ENCODE measurements around the gene IFT80.

Gene IFT80

GRCh38 chr3:160224811-160225175, 174.2 kb downstream of the IFT80 start:
- H3K27ac ChIP-seq: no peak overlapping the region
- ChIA-PET CTCF (interaction anchor here (0.7 kb wide), 1 partner anchor 138 kb away, joined by 3 read pairs; no protein-coding TSS in a partner anchor), POLR2A (ENCODE audit: low non-redundant PET) (no interaction called here)
- no peak for TF ChIP-seq CTCF (conservative IDR thresholded peaks at IDR 0.05; ENCODE audit: low read depth)
- no peak for DNase-seq (ENCODE audit: low spot score)

- no peak for DNase-seq (ENCODE audit: low spot score)
- TF ChIP-seq CTCF (conservative IDR thresholded peaks at IDR 0.05; ENCODE audit: low read depth): no peak
- ChIA-PET POLR2A (ENCODE audit: low non-redundant PET) (no interaction called here), CTCF (interaction anchor here (0.7 kb wide), 1 partner anchor 137 kb away, joined by 3 read pairs; no protein-coding TSS in a partner anchor)
- H3K27ac ChIP-seq: no peak overlapping the region
Measured at GRCh38 chr3:160224256-160224655, 174.8 kb downstream of the IFT80 start.

- ChIA-PET POLR2A (ENCODE audit: low non-redundant PET) (no interaction called here), CTCF (no interaction called here)
- no peak for DNase-seq (ENCODE audit: low spot score)
- no peak overlapping the region for H3K27ac ChIP-seq
- TF ChIP-seq CTCF (conservative IDR thresholded peaks at IDR 0.05; ENCODE audit: low read depth): no peak
Measured at GRCh38 chr3:160221019-160221418, 178.0 kb downstream of the IFT80 start.

GRCh38 chr3:160220038-160220437, 179.0 kb downstream of the IFT80 start:
- no peak for TF ChIP-seq CTCF (conservative IDR thresholded peaks at IDR 0.05; ENCODE audit: low read depth)
- ChIA-PET POLR2A (ENCODE audit: low non-redundant PET) (no interaction called here), CTCF (no interaction called here)
- no peak for DNase-seq (ENCODE audit: low spot score)
- no peak overlapping the region for H3K27ac ChIP-seq

- no peak overlapping the region for H3K27ac ChIP-seq
- CTCF ChIA-PET: no interaction called here
- POLR2A ChIA-PET (ENCODE audit: low non-redundant PET): no interaction called here
- no peak for TF ChIP-seq CTCF (conservative IDR thresholded peaks at IDR 0.05; ENCODE audit: low read depth)
- no peak for DNase-seq (ENCODE audit: low spot score)
Measured at GRCh38 chr3:160218136-160218535, 180.9 kb downstream of the IFT80 start.

GRCh38 chr3:160217675-160218074, 181.3 kb downstream of the IFT80 start:
- no peak overlapping the region for H3K27ac ChIP-seq
- TF ChIP-seq CTCF (conservative IDR thresholded peaks at IDR 0.05; ENCODE audit: low read depth): no peak
- DNase-seq (ENCODE audit: low spot score): no peak
- POLR2A ChIA-PET (ENCODE audit: low non-redundant PET): no interaction called here
- CTCF ChIA-PET: no interaction called here

GRCh38 chr3:160213191-160213590, 185.8 kb downstream of the IFT80 start:
- CTCF ChIA-PET: no interaction called here
- POLR2A ChIA-PET (ENCODE audit: low non-redundant PET): no interaction called here
- DNase-seq (ENCODE audit: low spot score): no peak
- no peak overlapping the region for H3K27ac ChIP-seq
- TF ChIP-seq CTCF (conservative IDR thresholded peaks at IDR 0.05; ENCODE audit: low read depth): no peak

All from RWPE1 (cell line).